ENCODE data around the gene RNF220.

The RNF220 gene

GRCh38 chr1:44389437-44389836 lies 15.6 kb upstream of the RNF220 start:
- TF ChIP-seq GATA3 (IDR thresholded peaks at IDR 0.05; ENCODE audit: low read depth, low read length) (no peak), GATA2 (IDR thresholded peaks at IDR 0.05; ENCODE audit: low read depth, low read length) (no peak)

DNA sequence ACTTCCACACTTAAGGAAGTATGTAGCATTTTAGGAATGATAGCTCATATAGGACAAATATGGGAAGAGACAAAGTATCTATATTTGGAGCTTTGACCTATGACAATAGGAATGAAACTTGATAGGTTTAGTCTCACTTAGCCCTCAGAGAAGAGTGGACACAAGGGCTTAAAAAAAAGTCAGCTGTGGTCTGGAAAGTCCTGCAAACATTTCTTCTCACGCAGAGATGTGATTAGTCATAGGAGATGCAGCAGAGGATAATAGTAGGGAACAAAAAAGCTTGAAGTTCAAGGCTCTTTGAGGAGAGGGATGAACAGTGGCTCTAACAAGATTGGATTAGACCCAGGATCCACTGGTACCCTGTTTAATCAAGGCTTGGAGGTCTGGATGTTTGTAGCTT lies 14.8 kb upstream of the RNF220 start:
- no peak for TF ChIP-seq GATA2 (IDR thresholded peaks at IDR 0.05; ENCODE audit: low read depth, low read length)
- no peak for TF ChIP-seq GATA3 (IDR thresholded peaks at IDR 0.05; ENCODE audit: low read depth, low read length)

DNA sequence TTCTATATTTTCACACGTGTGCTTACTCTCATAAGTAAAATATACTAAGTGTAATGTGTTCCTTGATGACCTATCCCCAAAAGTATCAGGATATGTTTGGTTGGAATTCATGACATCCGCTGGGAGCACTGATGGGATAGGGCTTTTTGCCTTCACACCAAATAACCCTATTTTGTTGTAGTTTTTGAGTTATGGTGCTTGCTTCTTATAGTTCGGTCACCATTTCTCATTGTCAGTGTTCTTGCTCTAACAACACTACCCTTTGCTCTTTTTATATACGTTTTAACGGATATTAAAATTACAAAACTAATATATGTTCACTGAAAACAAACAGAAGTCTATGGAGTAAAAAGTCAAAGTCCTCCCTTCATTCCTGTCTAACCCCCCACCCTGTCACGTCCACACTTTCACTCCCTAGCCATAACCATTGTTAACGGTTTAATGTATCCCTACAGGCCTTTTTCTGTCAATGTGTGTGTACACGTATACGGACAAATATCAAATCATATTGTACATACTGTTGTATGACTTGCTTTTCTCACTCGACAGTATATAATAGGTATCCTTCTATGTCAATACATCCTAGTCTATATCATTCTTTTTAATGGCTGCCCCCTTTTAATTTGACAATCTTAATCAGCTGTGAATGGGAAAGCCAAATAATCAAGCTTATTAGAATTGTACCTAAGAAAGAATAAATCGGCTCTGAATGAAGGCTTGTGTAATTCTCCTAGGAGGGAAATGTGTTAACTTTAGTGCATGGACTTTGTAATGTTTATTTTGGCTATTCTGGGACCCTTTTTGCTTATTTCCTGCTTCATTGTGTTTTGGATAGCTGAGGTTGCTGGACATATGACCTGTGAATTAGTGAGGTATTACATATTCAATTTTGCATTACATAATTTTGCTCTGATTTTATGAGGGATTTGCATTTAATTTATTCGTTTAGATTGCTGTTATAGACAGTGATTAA lies 3.5 kb upstream of the RNF220 start:
- TF ChIP-seq GATA2 (IDR thresholded peaks at IDR 0.05; ENCODE audit: low read depth, low read length) (no peak), GATA3 (IDR thresholded peaks at IDR 0.05; ENCODE audit: low read depth, low read length) (no peak)

- TF ChIP-seq GATA3 (IDR thresholded peaks at IDR 0.05; ENCODE audit: low read depth, low read length) (no peak), GATA2 (IDR thresholded peaks at IDR 0.05; ENCODE audit: low read depth, low read length) (no peak)
Observed at GRCh38 chr1:44405798-44406736, 1.0 kb downstream of the RNF220 start.

GRCh38 chr1:44406737-44407429 lies 1.8 kb downstream of the RNF220 start:
- no peak for TF ChIP-seq GATA2 (IDR thresholded peaks at IDR 0.05; ENCODE audit: low read depth, low read length)
- TF ChIP-seq GATA3 (IDR thresholded peaks at IDR 0.05; ENCODE audit: low read depth, low read length) = no peak

DNA sequence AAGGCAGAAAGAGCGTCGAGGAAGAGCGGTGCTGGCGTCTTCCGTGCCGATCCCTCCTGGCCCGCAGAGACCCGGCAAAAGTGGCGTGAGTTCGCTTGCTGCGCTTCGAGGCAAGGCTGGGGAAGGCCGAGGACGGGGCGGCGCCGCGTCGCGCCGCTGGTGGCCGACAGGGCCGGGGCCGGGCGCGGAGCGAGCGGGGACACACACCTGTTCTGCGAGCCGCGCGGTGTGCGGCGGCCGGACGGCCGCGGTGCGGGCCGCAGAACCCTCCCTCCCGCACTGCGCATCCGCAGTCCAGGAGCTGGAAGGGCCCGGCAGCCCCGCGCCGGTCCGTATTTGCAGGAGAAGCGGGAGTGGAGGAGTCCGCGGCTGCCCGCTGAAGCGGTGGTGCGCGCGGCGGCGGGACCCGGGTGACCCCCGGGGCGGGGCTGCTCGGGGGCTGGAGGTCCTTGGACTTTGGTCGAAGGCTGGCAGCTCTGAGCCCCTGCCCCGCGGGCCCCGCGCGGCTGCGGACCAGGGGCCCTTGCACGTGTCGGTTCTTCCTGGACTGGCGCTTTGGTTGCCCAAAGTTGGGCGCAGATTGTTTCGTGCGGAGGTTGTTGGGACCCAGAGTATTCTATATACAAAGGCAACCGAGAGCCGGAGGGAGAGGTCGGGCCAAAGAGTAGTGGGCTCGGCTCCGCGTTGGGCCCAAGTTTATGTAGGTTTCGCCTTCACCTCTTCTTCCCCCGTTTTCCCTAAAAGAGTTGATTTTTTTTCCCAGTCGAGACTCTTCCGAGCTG lies 2.6 kb downstream of the RNF220 start:
- no peak for TF ChIP-seq GATA2 (IDR thresholded peaks at IDR 0.05; ENCODE audit: low read depth, low read length)
- no peak for TF ChIP-seq GATA3 (IDR thresholded peaks at IDR 0.05; ENCODE audit: low read depth, low read length)

- TF ChIP-seq GATA3 (IDR thresholded peaks at IDR 0.05; ENCODE audit: low read depth, low read length) = no peak
- TF ChIP-seq GATA2 (IDR thresholded peaks at IDR 0.05; ENCODE audit: low read depth, low read length) = no peak
Observed at GRCh38 chr1:44408212-44408582, 3.1 kb downstream of the RNF220 start.

- TF ChIP-seq GATA3 (IDR thresholded peaks at IDR 0.05; ENCODE audit: low read depth, low read length) = no peak
- TF ChIP-seq GATA2 (IDR thresholded peaks at IDR 0.05; ENCODE audit: low read depth, low read length) = no peak
Observed at GRCh38 chr1:44408632-44409602, 3.9 kb downstream of the RNF220 start.

- TF ChIP-seq GATA2 (IDR thresholded peaks at IDR 0.05; ENCODE audit: low read depth, low read length) (no peak), GATA3 (IDR thresholded peaks at IDR 0.05; ENCODE audit: low read depth, low read length) (no peak)
Observed at GRCh38 chr1:44409757-44410156, 4.7 kb downstream of the RNF220 start.

- no peak for TF ChIP-seq GATA3 (IDR thresholded peaks at IDR 0.05; ENCODE audit: low read depth, low read length)
- TF ChIP-seq GATA2 (IDR thresholded peaks at IDR 0.05; ENCODE audit: low read depth, low read length) = no peak
Observed at GRCh38 chr1:44411861-44412260, 6.8 kb downstream of the RNF220 start.

- TF ChIP-seq GATA2 (IDR thresholded peaks at IDR 0.05; ENCODE audit: low read depth, low read length) (no peak), GATA3 (IDR thresholded peaks at IDR 0.05; ENCODE audit: low read depth, low read length) (no peak)
Observed at GRCh38 chr1:44412601-44413000, 7.5 kb downstream of the RNF220 start.

DNA sequence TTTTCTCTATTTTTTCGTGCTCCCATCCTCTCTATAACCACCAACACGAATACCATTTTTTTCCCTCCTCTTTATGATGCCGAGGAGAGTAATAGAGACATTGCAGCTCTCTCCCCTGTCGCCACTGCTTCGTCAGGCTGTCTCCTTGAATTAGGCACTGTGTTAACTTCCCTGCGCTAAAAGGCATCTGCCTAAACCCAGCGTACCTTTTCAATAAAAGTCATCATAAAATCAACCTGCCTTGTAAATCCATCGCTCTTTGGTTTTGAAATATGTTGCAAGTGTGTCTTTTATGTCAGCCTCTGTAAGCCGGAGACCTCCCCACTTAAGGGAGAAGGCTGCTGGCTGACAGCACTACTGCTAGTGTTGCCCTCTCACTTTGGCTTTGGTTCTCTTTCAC lies 8.7 kb downstream of the RNF220 start:
- TF ChIP-seq GATA2 (IDR thresholded peaks at IDR 0.05; ENCODE audit: low read depth, low read length) (no peak), GATA3 (IDR thresholded peaks at IDR 0.05; ENCODE audit: low read depth, low read length) (no peak)

Measured in SH-SY5Y (cell line).